ENCODE results near the gene PRELID3B.

GRCh38 chr20:58995461-58996225 is 46.9 kb downstream of the PRELID3B start:
- TF ChIP-seq, protein P1, sequence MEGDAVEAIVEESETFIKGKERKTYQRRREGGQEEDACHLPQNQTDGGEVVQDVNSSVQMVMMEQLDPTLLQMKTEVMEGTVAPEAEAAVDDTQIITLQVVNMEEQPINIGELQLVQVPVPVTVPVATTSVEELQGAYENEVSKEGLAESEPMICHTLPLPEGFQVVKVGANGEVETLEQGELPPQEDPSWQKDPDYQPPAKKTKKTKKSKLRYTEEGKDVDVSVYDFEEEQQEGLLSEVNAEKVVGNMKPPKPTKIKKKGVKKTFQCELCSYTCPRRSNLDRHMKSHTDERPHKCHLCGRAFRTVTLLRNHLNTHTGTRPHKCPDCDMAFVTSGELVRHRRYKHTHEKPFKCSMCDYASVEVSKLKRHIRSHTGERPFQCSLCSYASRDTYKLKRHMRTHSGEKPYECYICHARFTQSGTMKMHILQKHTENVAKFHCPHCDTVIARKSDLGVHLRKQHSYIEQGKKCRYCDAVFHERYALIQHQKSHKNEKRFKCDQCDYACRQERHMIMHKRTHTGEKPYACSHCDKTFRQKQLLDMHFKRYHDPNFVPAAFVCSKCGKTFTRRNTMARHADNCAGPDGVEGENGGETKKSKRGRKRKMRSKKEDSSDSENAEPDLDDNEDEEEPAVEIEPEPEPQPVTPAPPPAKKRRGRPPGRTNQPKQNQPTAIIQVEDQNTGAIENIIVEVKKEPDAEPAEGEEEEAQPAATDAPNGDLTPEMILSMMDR (IDR thresholded peaks at IDR 0.05) = no peak
- TF ChIP-seq POLR2A (IDR thresholded peaks at IDR 0.05) (no peak), EP300 (IDR thresholded peaks at IDR 0.05) (no peak)
